T-cell (primary cell): ENCODE measurements around the gene PARVA. TPM values are rescaled to one million over a fixed set of nuclear protein-coding genes. Genes with fewer than 3 reads are reported as not detected.

Source experiments
- ATAC-seq, 4 experiments: fragments of 200-7000 bp in 3 of 4; fragments of 150-1000 bp in 1 of 4; cut with Tn5 transposase; replicated peaks in 1 of 4; 1 replicate in 3 of 4; 2 replicates in 1 of 4; pipeline ENCODE4 v1.10.0; 2021; ENCODE audit warnings: moderate library complexity in 3 of 4, mild to moderate bottlenecking in 2 of 4, moderate number of reproducible peaks in 1 of 4
- CTCF ChIA-PET, 2 donors: fragments of 300-600 bp; sonication (Branson Sonifier 250); formaldehyde crosslinking; loops; one replicate each; lab custom pipeline; 2022; ENCODE audit warnings: antibody characterized with exemption in 2 of 2; lab: Charles Lee
- POLR2A ChIA-PET, 2 donors: fragments of 300-600 bp; sonication (Branson Sonifier 250); formaldehyde crosslinking; loops; one replicate each; lab custom pipeline; 2022; ENCODE audit warnings: antibody characterized with exemption in 2 of 2; lab: Charles Lee
- DNase-seq, 35 experiments: peaks; one replicate each; pipeline versions ENCODE4 v3.0.0 to v3.0.0-alpha.2; 2013 to 2023
- H3K27ac ChIP-seq: one replicate; pipeline ENCODE4 v1.5.1; 2013; ENCODE audit warnings: low read length
- H3K27me3 ChIP-seq, 2 experiments: replicated peaks in 1 of 2; 1 replicate in 1 of 2; 2 replicates in 1 of 2; pipeline versions ENCODE4 v1.6.1 to v1.7.0; 2013; ENCODE audit warnings: low read length in 1 of 2, mixed read lengths in 1 of 2; ENCODE audit not compliant: control insufficient read depth in 2 of 2, insufficient read depth in 2 of 2; ENCODE audit errors: extremely low read depth in 1 of 2
- H3K36me3 ChIP-seq, 2 donors: 1 replicate in 1 of 2; 2 replicates in 1 of 2; pipeline versions ENCODE4 v1.6.1 to v1.7.0; 2013; ENCODE audit warnings: low read length in 1 of 2; ENCODE audit not compliant: control insufficient read depth in 2 of 2, insufficient read depth in 1 of 2; ENCODE audit errors: extremely low read depth in 1 of 2
- H3K4me1 ChIP-seq, 2 experiments: 1 replicate in 1 of 2; 2 replicates in 1 of 2; pipeline versions ENCODE4 v1.6.1 to v1.7.0; 2013; ENCODE audit warnings: low read length in 2 of 2, mixed read lengths in 1 of 2; ENCODE audit not compliant: insufficient read depth in 2 of 2, control insufficient read depth in 1 of 2; ENCODE audit errors: extremely low read depth in 1 of 2
- H3K4me3 ChIP-seq, 2 donors: 1 replicate in 1 of 2; 2 replicates in 1 of 2; pipeline versions ENCODE4 v1.5.1 to v1.7.0; 2013; ENCODE audit warnings: mild to moderate bottlenecking in 2 of 2, low read length in 1 of 2, moderate library complexity in 1 of 2; ENCODE audit not compliant: control insufficient read depth in 1 of 2; ENCODE audit errors: extremely low read depth in 1 of 2
- H3K9me3 ChIP-seq: 2 replicates; pipeline ENCODE4 v1.7.0; 2013
- H3K27ac Mint-ChIP-seq, 2 donors: one replicate each; pipeline ENCODE4 v1.8.0; 2020 to 2021; ENCODE audit warnings: mild to moderate bottlenecking in 2 of 2, mixed read lengths in 2 of 2
- H3K27me3 Mint-ChIP-seq, 2 donors: one replicate each; pipeline ENCODE4 v1.8.0; 2021 to 2022; ENCODE audit warnings: mixed read lengths in 2 of 2
- H3K36me3 Mint-ChIP-seq: one replicate; pipeline ENCODE4 v1.8.0; 2021; ENCODE audit warnings: mixed read lengths
- H3K4me1 Mint-ChIP-seq, 3 donors: one replicate each; pipeline ENCODE4 v1.8.0; 2020 to 2022; ENCODE audit warnings: mixed read lengths in 3 of 3, mild to moderate bottlenecking in 1 of 3
- H3K4me3 Mint-ChIP-seq, 3 donors: one replicate each; pipeline ENCODE4 v1.8.0; 2020 to 2022; ENCODE audit warnings: mild to moderate bottlenecking in 3 of 3, mixed read lengths in 3 of 3, moderate library complexity in 3 of 3
- H3K9me3 Mint-ChIP-seq, 3 donors: one replicate each; pipeline ENCODE4 v1.8.0; 2020 to 2022; ENCODE audit warnings: mixed read lengths in 3 of 3
- WGBS: methylation state at CpG from one replicate; pipeline ENCODE4 v1.1.5; 2013; ENCODE audit warnings: missing lambda C conversion rate; ENCODE audit not compliant: insufficient coverage; 5-methylcytosine and 5-hydroxymethylcytosine counted together
- total RNA-seq, 35 experiments: library from RNA in 6 of 35; stranded (reverse) in 6 of 35; fragments of 120-200 nt in 1 of 35; gene quantifications; one replicate each; pipeline versions ENCODE4 v1.2.1 to v1.2.4 and lab custom pipeline; 2013 to 2026

PARVA gene
- total RNA-seq, 5 donors from 2014 or later (not counting 1 experiment from before 2014, with no cell fraction given) = 0.41 to 0.93 (median 0.75) TPM

- Mint-ChIP-seq H3K36me3 (no peaks in the 10 kb centered on the region), H3K4me1 (no peaks in the 10 kb centered on the region), H3K9me3 (no peaks in the 10 kb centered on the region), H3K27me3 (peaks cover 11 to 12% of the 10 kb centered on the region in 2 donors), H3K4me3 (no peak overlapping the region), H3K27ac (no peak overlapping the region)
- Histone ChIP-seq H3K4me1 (no peaks in the 10 kb centered on the region), H3K27ac (no peak overlapping the region), H3K4me3 (no peak overlapping the region), H3K36me3 (no peaks in the 10 kb centered on the region), H3K27me3 (peaks cover 0 to 7% of the 10 kb centered on the region in 2 experiments), H3K9me3 (no peaks in the 10 kb centered on the region)
- CTCF ChIA-PET = no interaction called here
- no peak for DNase-seq
- POLR2A ChIA-PET = no interaction called here
- no peak for ATAC-seq
- 86% methylated on average over 1 of the region's 3 CpGs for WGBS
These were observed 154.3 kb downstream of the PARVA start for GRCh38 chr11:12531681-12532080.

GRCh38 chr11:12532580-12532979, 155.2 kb downstream of the PARVA start:
- Histone ChIP-seq H3K4me1 (no peaks in the 10 kb centered on the region), H3K9me3 (no peaks in the 10 kb centered on the region), H3K4me3 (no peak overlapping the region), H3K27me3 (peaks cover 0 to 9% of the 10 kb centered on the region in 2 experiments), H3K27ac (no peak overlapping the region), H3K36me3 (no peaks in the 10 kb centered on the region)
- Mint-ChIP-seq H3K36me3 (no peaks in the 10 kb centered on the region), H3K27me3 (peaks cover 16 to 17% of the 10 kb centered on the region in 2 donors), H3K9me3 (no peaks in the 10 kb centered on the region), H3K4me3 (no peak overlapping the region), H3K27ac (no peak overlapping the region), H3K4me1 (no peaks in the 10 kb centered on the region)
- POLR2A ChIA-PET = no interaction called here
- 90% methylated on average over 11 of the region's 14 CpGs for WGBS
- ATAC-seq (no peak), DNase-seq (no peak)
- CTCF ChIA-PET = no interaction called here

- Mint-ChIP-seq H3K4me3 (no peak overlapping the region), H3K4me1 (no peaks in the 10 kb centered on the region), H3K36me3 (no peaks in the 10 kb centered on the region), H3K9me3 (no peaks in the 10 kb centered on the region), H3K27ac (no peak overlapping the region), H3K27me3 (peaks cover 16 to 17% of the 10 kb centered on the region in 2 donors)
- no peak overlapping the region for H3K4me3 ChIP-seq
- no CpG with 5 or more reads among the region's 2 CpGs for WGBS
- no peaks in the 10 kb centered on the region for H3K4me1 ChIP-seq
- POLR2A ChIA-PET = no interaction called here
- ATAC-seq (no peak), DNase-seq (no peak)
- CTCF ChIA-PET = interaction anchor here in 1 of 2 donors (0.5 kb wide), 1 partner anchor 62 kb away, joined by 8 read pairs; no protein-coding TSS in a partner anchor
- no peaks in the 10 kb centered on the region for H3K36me3 ChIP-seq
- peaks cover 0 to 12% of the 10 kb centered on the region in 2 experiments for H3K27me3 ChIP-seq
- H3K9me3 ChIP-seq = no peaks in the 10 kb centered on the region
- H3K27ac ChIP-seq = no peak overlapping the region
These were observed 157.2 kb downstream of the PARVA start for GRCh38 chr11:12534549-12534948.

GRCh38 chr11:12535321-12535720, 157.9 kb downstream of the PARVA start:
- DNase-seq (no peak), ATAC-seq (no peak)
- peaks cover 16 to 17% of the 10 kb centered on the region in 2 donors for H3K27me3 Mint-ChIP-seq
- Histone ChIP-seq H3K4me1 (no peaks in the 10 kb centered on the region), H3K36me3 (no peaks in the 10 kb centered on the region), H3K9me3 (no peaks in the 10 kb centered on the region), H3K27me3 (peaks cover 0 to 13% of the 10 kb centered on the region in 2 experiments), H3K4me3 (no peak overlapping the region), H3K27ac (no peak overlapping the region)
- WGBS = 17% methylated on average over 1 of the region's 3 CpGs
- H3K4me3 Mint-ChIP-seq = no peak overlapping the region
- H3K4me1 Mint-ChIP-seq = no peaks in the 10 kb centered on the region
- no peak overlapping the region for H3K27ac Mint-ChIP-seq
- ChIA-PET CTCF (no interaction called here), POLR2A (no interaction called here)
- no peaks in the 10 kb centered on the region for H3K36me3 Mint-ChIP-seq
- no peaks in the 10 kb centered on the region for H3K9me3 Mint-ChIP-seq

GRCh38 chr11:12536566-12536965, 159.2 kb downstream of the PARVA start:
- no peak overlapping the region for H3K27ac Mint-ChIP-seq
- DNase-seq (no peak), ATAC-seq (no peak)
- Histone ChIP-seq H3K27me3 (peaks cover 0 to 19% of the 10 kb centered on the region in 2 experiments), H3K27ac (no peak overlapping the region), H3K4me1 (no peaks in the 10 kb centered on the region), H3K9me3 (no peaks in the 10 kb centered on the region), H3K4me3 (no peak overlapping the region), H3K36me3 (no peaks in the 10 kb centered on the region)
- no peak overlapping the region for H3K4me3 Mint-ChIP-seq
- no peaks in the 10 kb centered on the region for H3K36me3 Mint-ChIP-seq
- ChIA-PET POLR2A (no interaction called here), CTCF (no interaction called here)
- 71% methylated on average over 6 of the region's 6 CpGs for WGBS
- no peaks in the 10 kb centered on the region for H3K9me3 Mint-ChIP-seq
- H3K4me1 Mint-ChIP-seq = no peaks in the 10 kb centered on the region
- H3K27me3 Mint-ChIP-seq = peaks cover 16 to 17% of the 10 kb centered on the region in 2 donors

GRCh38 chr11:12537778-12538401, 160.5 kb downstream of the PARVA start:
- CTCF ChIA-PET = no interaction called here
- H3K9me3 ChIP-seq = no peaks in the 10 kb centered on the region
- Mint-ChIP-seq H3K4me3 (no peak overlapping the region), H3K36me3 (no peaks in the 10 kb centered on the region), H3K9me3 (no peaks in the 10 kb centered on the region), H3K4me1 (no peaks in the 10 kb centered on the region), H3K27me3 (peaks cover 12 to 13% of the 10 kb centered on the region in 2 donors), H3K27ac (no peak overlapping the region)
- H3K27me3 ChIP-seq = peaks cover 0 to 25% of the 10 kb centered on the region in 2 experiments
- DNase-seq (no peak), ATAC-seq (no peak)
- WGBS = 81% methylated on average over 5 of the region's 6 CpGs
- POLR2A ChIA-PET = no interaction called here
- no peaks in the 10 kb centered on the region for H3K36me3 ChIP-seq
- no peaks in the 10 kb centered on the region for H3K4me1 ChIP-seq
- H3K27ac ChIP-seq = no peak overlapping the region
- no peak overlapping the region for H3K4me3 ChIP-seq
